ENCODE results near the gene ITGB4. TPM values are rescaled to one million over a fixed set of nuclear protein-coding genes. Genes with fewer than 3 reads are reported as not detected.

ITGB4 gene
- total RNA-seq, 6 experiments from 2014 or later, result 0.92 to 4.1 (median 2.0) TPM

GRCh38 chr17:75754378-75755204 lies 33.3 kb downstream of the ITGB4 start:
- peaks cover 0 to 4% (median 0%) of the 10 kb centered on the region in 4 donors for H3K36me3 ChIP-seq
- H3K4me1 ChIP-seq, result peaks cover 0 to 14% (median 7%) of the 10 kb centered on the region in 4 donors
- no peaks in the 10 kb centered on the region for H3K9me3 ChIP-seq
- TF ChIP-seq, protein P1, sequence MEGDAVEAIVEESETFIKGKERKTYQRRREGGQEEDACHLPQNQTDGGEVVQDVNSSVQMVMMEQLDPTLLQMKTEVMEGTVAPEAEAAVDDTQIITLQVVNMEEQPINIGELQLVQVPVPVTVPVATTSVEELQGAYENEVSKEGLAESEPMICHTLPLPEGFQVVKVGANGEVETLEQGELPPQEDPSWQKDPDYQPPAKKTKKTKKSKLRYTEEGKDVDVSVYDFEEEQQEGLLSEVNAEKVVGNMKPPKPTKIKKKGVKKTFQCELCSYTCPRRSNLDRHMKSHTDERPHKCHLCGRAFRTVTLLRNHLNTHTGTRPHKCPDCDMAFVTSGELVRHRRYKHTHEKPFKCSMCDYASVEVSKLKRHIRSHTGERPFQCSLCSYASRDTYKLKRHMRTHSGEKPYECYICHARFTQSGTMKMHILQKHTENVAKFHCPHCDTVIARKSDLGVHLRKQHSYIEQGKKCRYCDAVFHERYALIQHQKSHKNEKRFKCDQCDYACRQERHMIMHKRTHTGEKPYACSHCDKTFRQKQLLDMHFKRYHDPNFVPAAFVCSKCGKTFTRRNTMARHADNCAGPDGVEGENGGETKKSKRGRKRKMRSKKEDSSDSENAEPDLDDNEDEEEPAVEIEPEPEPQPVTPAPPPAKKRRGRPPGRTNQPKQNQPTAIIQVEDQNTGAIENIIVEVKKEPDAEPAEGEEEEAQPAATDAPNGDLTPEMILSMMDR (IDR thresholded peaks at IDR 0.05), result peak in 1 of 4 donors; percentile 8
- TF ChIP-seq POLR2A (IDR thresholded peaks at IDR 0.05), result peak; percentile 35
- intact Hi-C loops (cut with DNase I), result loop anchor here (5.0 to 10.0 kb wide), 2 partner anchors 70 to 77 kb away; no protein-coding TSS in a partner anchor
- H3K4me3 ChIP-seq, result peak overlapping the region in 2 of 3 donors; percentile 54 to 60
- 50% methylated on average over 12 of the region's 27 CpGs for WGBS (ENCODE audit: insufficient coverage, low coverage, low lambda C conversion rate, missing lambda C conversion rate)
- peak overlapping the region; percentile 40 to 75 (median 45) for H3K27ac ChIP-seq
- ATAC-seq, result peak; percentile 59 to 67 (median 63)
- no peaks in the 10 kb centered on the region for H3K27me3 ChIP-seq
- DNase-seq, result peak in 2 of 3 donors; percentile 71 to 77

GRCh38 chr17:75755205-75755901 lies 34.1 kb downstream of the ITGB4 start:
- WGBS (ENCODE audit: insufficient coverage, low coverage, low lambda C conversion rate, missing lambda C conversion rate), result 53% methylated on average over 3 of the region's 20 CpGs
- Histone ChIP-seq H3K9me3 (no peaks in the 10 kb centered on the region), H3K27me3 (no peaks in the 10 kb centered on the region), H3K4me3 (no peak overlapping the region), H3K27ac (no peak overlapping the region), H3K36me3 (peaks cover 0 to 4% (median 0%) of the 10 kb centered on the region in 4 donors), H3K4me1 (peaks cover 0 to 12% (median 5%) of the 10 kb centered on the region in 4 donors)
- ATAC-seq, result peak; percentile 2 to 24 (median 18)
- peak in 2 of 3 donors; percentile 35 to 56 for DNase-seq
- intact Hi-C loops (cut with DNase I), result loop anchor here in 1 of 2 donors (10.0 kb wide), 1 partner anchor 69 kb away; no protein-coding TSS in a partner anchor
- no peak for TF ChIP-seq POLR2A (IDR thresholded peaks at IDR 0.05)
- TF ChIP-seq, protein P1 (IDR thresholded peaks at IDR 0.05), result no peak

GRCh38 chr17:75755990-75756389 lies 34.7 kb downstream of the ITGB4 start:
- Histone ChIP-seq H3K4me1 (peaks cover 0 to 12% (median 5%) of the 10 kb centered on the region in 4 donors), H3K36me3 (peaks cover 0 to 4% (median 0%) of the 10 kb centered on the region in 4 donors), H3K27ac (no peak overlapping the region), H3K4me3 (no peak overlapping the region), H3K9me3 (no peaks in the 10 kb centered on the region), H3K27me3 (no peaks in the 10 kb centered on the region)
- TF ChIP-seq, protein P1 (IDR thresholded peaks at IDR 0.05), result no peak
- TF ChIP-seq POLR2A (IDR thresholded peaks at IDR 0.05), result no peak
- DNase-seq (peak in 1 of 3 donors; percentile 13), ATAC-seq (no peak)
- intact Hi-C loops (cut with DNase I), result loop anchor here in 1 of 2 donors (10.0 kb wide), 1 partner anchor 69 kb away; no protein-coding TSS in a partner anchor
- no CpG with 5 or more reads among the region's 2 CpGs for WGBS (ENCODE audit: insufficient coverage, low coverage, low lambda C conversion rate, missing lambda C conversion rate)

DNA sequence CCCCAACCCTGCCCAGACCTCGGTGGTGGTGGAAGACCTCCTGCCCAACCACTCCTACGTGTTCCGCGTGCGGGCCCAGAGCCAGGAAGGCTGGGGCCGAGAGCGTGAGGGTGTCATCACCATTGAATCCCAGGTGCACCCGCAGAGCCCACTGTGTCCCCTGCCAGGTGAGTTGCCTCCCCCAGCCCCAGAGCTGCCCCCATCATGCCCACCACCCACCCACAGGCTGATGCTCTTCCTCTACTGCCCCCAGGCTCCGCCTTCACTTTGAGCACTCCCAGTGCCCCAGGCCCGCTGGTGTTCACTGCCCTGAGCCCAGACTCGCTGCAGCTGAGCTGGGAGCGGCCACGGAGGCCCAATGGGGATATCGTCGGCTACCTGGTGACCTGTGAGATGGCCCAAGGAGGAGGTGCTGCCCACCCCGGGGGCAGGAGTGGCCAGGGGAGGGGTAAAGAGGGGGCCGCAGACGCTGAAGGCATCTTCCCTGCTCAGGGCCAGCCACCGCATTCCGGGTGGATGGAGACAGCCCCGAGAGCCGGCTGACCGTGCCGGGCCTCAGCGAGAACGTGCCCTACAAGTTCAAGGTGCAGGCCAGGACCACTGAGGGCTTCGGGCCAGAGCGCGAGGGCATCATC lies 35.3 kb downstream of the ITGB4 start:
- peaks cover 0 to 4% (median 0%) of the 10 kb centered on the region in 4 donors for H3K36me3 ChIP-seq
- WGBS (ENCODE audit: insufficient coverage, low coverage, low lambda C conversion rate, missing lambda C conversion rate), result 87% methylated on average over 3 of the region's 29 CpGs
- TF ChIP-seq, protein P1 (IDR thresholded peaks at IDR 0.05), result no peak
- TF ChIP-seq POLR2A (IDR thresholded peaks at IDR 0.05), result no peak
- no peaks in the 10 kb centered on the region for H3K27me3 ChIP-seq
- no peak overlapping the region for H3K4me3 ChIP-seq
- no peaks in the 10 kb centered on the region for H3K9me3 ChIP-seq
- H3K27ac ChIP-seq, result no peak overlapping the region
- intact Hi-C loops (cut with DNase I), result loop anchor here in 1 of 2 donors (10.0 kb wide), 1 partner anchor 68 kb away; no protein-coding TSS in a partner anchor
- H3K4me1 ChIP-seq, result peaks cover 0 to 12% (median 5%) of the 10 kb centered on the region in 4 donors
- ATAC-seq, result no peak
- DNase-seq, result peak in 1 of 3 donors; percentile 16
